Measurements from ENCODE around the gene TACC3. TPM values are rescaled to one million over a fixed set of nuclear protein-coding genes. Genes with fewer than 3 reads are reported as not detected.

The TACC3 gene
- total and polyA plus RNA-seq, 2 experiments from 2014 or later, result 9.7 to 18.2 TPM

DNA sequence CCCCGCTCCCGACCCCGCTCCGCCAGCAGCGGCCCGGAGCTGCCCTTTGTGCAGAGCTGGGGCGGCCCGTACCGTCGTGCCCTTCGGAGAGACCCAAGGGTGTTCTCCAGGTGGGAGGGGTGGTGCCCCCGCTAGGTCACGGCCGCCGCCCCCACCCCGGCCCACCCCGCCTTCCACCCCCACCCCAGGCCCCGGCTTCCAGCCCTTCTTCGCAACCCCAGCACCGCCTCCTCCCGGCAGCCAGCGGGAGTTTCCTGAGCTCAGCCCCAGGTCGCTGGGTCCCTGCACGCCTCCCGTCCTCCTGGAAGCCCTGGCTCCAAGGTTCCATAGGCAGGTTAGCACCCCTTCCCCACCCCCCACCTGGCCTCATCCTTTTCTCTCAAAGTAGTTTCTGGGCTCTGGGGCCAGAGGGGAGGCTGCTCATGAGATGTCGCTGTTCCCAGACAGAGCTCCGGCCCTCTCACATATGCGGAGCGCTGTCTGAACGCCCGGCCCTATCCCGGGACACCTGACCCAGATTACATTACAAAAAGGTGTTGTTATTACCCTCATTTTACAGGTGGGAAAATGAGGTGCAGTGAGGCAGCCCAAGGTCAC lies 46.5 kb downstream of the TACC3 start:
- H3K27me3 ChIP-seq (replicated peaks; ENCODE audit: insufficient read depth), result no peaks in the 10 kb centered on the region
- H3K27ac ChIP-seq, result no peak overlapping the region
- no peaks in the 10 kb centered on the region for H3K4me1 ChIP-seq (ENCODE audit: insufficient read depth)
- H4K20me1 ChIP-seq (ENCODE audit: insufficient read depth), result no peaks in the 10 kb centered on the region
- H3K9ac ChIP-seq, result no peak overlapping the region
- H3K9me3 ChIP-seq (ENCODE audit: low read depth), result no peaks in the 10 kb centered on the region
- no peaks in the 10 kb centered on the region for H3F3A ChIP-seq (ENCODE audit: insufficient read depth)
- no peak overlapping the region for H3K4me2 ChIP-seq (ENCODE audit: unreplicated experiment)
- in situ Hi-C loops (cut with MboI), result no loop called here
- no peak overlapping the region for H2AFZ ChIP-seq
- peak; percentile 71 for DNase-seq
- no peaks in the 10 kb centered on the region for H3K79me2 ChIP-seq (ENCODE audit: insufficient read depth)
- no peaks in the 10 kb centered on the region for H3K36me3 ChIP-seq (ENCODE audit: low read depth)
- no peak overlapping the region for H3K4me3 ChIP-seq
- 38 to 80% methylated on average over 10 to 22 of the region's 32 CpGs for WGBS, 2 experiments (ENCODE audit: low coverage in 1 of 2, low lambda C conversion rate in 2 of 2, missing lambda C conversion rate in 2 of 2)
- no peaks in the 10 kb centered on the region for H3K9me2 ChIP-seq (ENCODE audit: insufficient read depth)
- TF ChIP-seq EZH2phosphoT487 (IDR thresholded peaks at IDR 0.05; ENCODE audit: insufficient read depth, low read depth) (no peak), EZH2 (IDR thresholded peaks at IDR 0.05; ENCODE audit: insufficient read depth, poor library complexity, severe bottlenecking) (no peak)

DNA sequence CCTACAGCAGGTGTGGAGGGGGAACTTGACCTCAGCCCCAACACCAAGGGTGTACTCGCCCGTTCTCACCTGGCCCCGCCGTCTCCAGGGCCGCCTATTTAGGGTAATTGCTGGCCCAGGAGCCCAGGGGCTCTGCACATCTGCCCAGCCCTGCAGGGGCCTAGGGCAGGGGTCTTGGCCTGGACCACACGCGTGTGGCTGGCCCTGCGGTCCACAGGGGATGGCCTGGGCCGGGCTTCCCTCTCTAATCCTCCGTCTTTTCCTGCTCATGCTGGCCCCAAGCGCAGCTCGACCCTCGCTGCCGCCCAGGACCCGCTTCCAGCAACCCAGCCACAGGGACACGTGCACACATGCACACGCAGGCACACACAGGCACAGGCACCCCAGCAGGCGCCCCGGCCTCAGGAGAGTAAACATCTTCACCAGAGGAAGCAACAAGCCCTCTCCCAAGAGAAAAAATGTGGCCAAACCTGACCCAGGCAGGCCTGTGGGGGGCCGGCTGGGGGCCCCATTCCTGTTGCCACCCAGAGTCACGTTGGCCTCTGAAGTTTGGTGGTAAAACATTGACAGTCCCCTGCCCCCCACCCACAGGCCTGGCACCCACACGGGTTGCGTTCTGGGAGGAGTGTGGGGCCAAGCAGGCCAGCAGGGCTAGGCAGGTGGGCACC lies 47.2 kb downstream of the TACC3 start:
- 89% methylated on average over 23 of the region's 23 CpGs for WGBS, 2 experiments (ENCODE audit: low coverage in 1 of 2, low lambda C conversion rate in 2 of 2, missing lambda C conversion rate in 2 of 2)
- H3K9me2 ChIP-seq (ENCODE audit: insufficient read depth), result no peaks in the 10 kb centered on the region
- H3K79me2 ChIP-seq (ENCODE audit: insufficient read depth), result no peaks in the 10 kb centered on the region
- in situ Hi-C loops (cut with MboI), result no loop called here
- no peaks in the 10 kb centered on the region for H3K9me3 ChIP-seq (ENCODE audit: low read depth)
- H3K27me3 ChIP-seq (replicated peaks; ENCODE audit: insufficient read depth), result no peaks in the 10 kb centered on the region
- no peak overlapping the region for H3K9ac ChIP-seq
- no peak overlapping the region for H3K4me2 ChIP-seq (ENCODE audit: unreplicated experiment)
- H3K4me3 ChIP-seq, result no peak overlapping the region
- no peaks in the 10 kb centered on the region for H3K36me3 ChIP-seq (ENCODE audit: low read depth)
- no peaks in the 10 kb centered on the region for H3K4me1 ChIP-seq (ENCODE audit: insufficient read depth)
- TF ChIP-seq EZH2 (IDR thresholded peaks at IDR 0.05; ENCODE audit: insufficient read depth, poor library complexity, severe bottlenecking) (no peak), EZH2phosphoT487 (IDR thresholded peaks at IDR 0.05; ENCODE audit: insufficient read depth, low read depth) (no peak)
- DNase-seq, result no peak
- H3F3A ChIP-seq (ENCODE audit: insufficient read depth), result no peaks in the 10 kb centered on the region
- no peaks in the 10 kb centered on the region for H4K20me1 ChIP-seq (ENCODE audit: insufficient read depth)
- no peak overlapping the region for H2AFZ ChIP-seq
- no peak overlapping the region for H3K27ac ChIP-seq

DNA sequence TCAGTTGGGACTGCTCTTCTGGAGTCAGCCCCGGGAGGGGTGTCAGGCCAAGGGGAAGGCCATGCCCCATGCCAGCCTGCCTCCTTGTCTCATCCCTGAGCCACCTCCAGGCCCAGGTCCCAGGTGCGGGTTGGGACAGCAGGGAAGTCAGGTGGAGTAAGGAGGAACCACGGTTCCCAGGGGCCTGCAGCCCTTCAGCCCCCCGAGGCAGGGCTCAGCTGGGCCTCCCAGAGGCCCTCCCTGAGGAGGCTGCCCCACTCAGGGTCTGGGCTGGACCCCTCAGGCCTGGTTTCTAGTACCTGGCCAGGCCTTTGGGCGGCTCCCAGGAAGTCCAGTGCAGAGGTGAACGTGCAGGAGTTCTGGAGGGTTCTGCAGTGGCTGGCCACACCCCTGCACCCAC lies 48.4 kb downstream of the TACC3 start:
- no peak overlapping the region for H2AFZ ChIP-seq
- 70 to 75% methylated on average over 5 to 6 of the region's 6 CpGs for WGBS, 2 experiments (ENCODE audit: low coverage in 1 of 2, low lambda C conversion rate in 2 of 2, missing lambda C conversion rate in 2 of 2)
- no peaks in the 10 kb centered on the region for H3K9me2 ChIP-seq (ENCODE audit: insufficient read depth)
- no peaks in the 10 kb centered on the region for H3F3A ChIP-seq (ENCODE audit: insufficient read depth)
- H3K27me3 ChIP-seq (replicated peaks; ENCODE audit: insufficient read depth), result no peaks in the 10 kb centered on the region
- no peaks in the 10 kb centered on the region for H3K79me2 ChIP-seq (ENCODE audit: insufficient read depth)
- H3K4me1 ChIP-seq (ENCODE audit: insufficient read depth), result no peaks in the 10 kb centered on the region
- H3K4me2 ChIP-seq (ENCODE audit: unreplicated experiment), result no peak overlapping the region
- DNase-seq, result no peak
- in situ Hi-C loops (cut with MboI), result no loop called here
- TF ChIP-seq EZH2 (IDR thresholded peaks at IDR 0.05; ENCODE audit: insufficient read depth, poor library complexity, severe bottlenecking), result no peak
- no peak overlapping the region for H3K9ac ChIP-seq
- H3K4me3 ChIP-seq, result no peak overlapping the region
- H3K36me3 ChIP-seq (ENCODE audit: low read depth), result no peaks in the 10 kb centered on the region
- no peaks in the 10 kb centered on the region for H4K20me1 ChIP-seq (ENCODE audit: insufficient read depth)
- no peaks in the 10 kb centered on the region for H3K9me3 ChIP-seq (ENCODE audit: low read depth)
- no peak overlapping the region for H3K27ac ChIP-seq

DNA sequence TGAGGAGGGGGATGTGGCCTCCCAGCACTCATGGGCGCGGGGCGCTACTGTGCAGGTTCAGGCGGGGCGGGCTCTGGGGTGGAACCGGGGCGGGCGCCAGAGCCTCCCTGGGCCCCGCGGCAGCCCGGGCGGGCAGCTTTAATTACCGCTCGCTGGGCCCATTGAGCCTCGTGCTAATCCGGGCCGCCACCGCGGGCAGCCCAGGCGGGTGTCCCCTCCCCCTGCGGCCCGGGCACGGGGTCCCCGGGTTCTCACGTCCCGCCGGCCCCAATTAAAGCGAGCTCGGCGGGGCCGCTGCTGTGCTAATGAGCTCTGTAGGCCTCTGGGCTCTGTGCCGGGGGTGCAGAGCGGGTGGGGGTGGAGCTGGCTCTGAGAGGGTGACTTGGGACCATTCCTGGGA lies 48.9 kb downstream of the TACC3 start:
- Histone ChIP-seq H3K4me3 (no peak overlapping the region), H3K79me2 (ENCODE audit: insufficient read depth) (no peaks in the 10 kb centered on the region), H3K9me2 (ENCODE audit: insufficient read depth) (no peaks in the 10 kb centered on the region), H3F3A (ENCODE audit: insufficient read depth) (no peaks in the 10 kb centered on the region), H3K36me3 (ENCODE audit: low read depth) (no peaks in the 10 kb centered on the region), H3K27ac (no peak overlapping the region), H3K27me3 (replicated peaks; ENCODE audit: insufficient read depth) (no peaks in the 10 kb centered on the region), H2AFZ (no peak overlapping the region), H3K9me3 (ENCODE audit: low read depth) (no peaks in the 10 kb centered on the region), H3K9ac (no peak overlapping the region), H4K20me1 (ENCODE audit: insufficient read depth) (no peaks in the 10 kb centered on the region), H3K4me2 (ENCODE audit: unreplicated experiment) (no peak overlapping the region), H3K4me1 (ENCODE audit: insufficient read depth) (no peaks in the 10 kb centered on the region)
- WGBS, 2 experiments (ENCODE audit: low coverage in 1 of 2, low lambda C conversion rate in 2 of 2, missing lambda C conversion rate in 2 of 2), result 49 to 57% methylated on average over 17 to 33 of the region's 33 CpGs
- DNase-seq, result no peak
- TF ChIP-seq EZH2phosphoT487 (IDR thresholded peaks at IDR 0.05; ENCODE audit: insufficient read depth, low read depth) (no peak), EZH2 (IDR thresholded peaks at IDR 0.05; ENCODE audit: insufficient read depth, poor library complexity, severe bottlenecking) (no peak)
- in situ Hi-C loops (cut with MboI), result no loop called here

Data from GM23248 (cell line).